A204.1 (cell line): ENCODE data around the gene CAPN3.

ENCODE experiments used
- FAIRE-seq: peaks from 2 replicates; lab custom pipeline; 2012; peaks lifted over from hg19 to GRCh38; lab: Jason Lieb, UNC

Gene CAPN3

GRCh38 chr15:42358141-42358540, 1.2 kb upstream of the CAPN3 start:
- FAIRE-seq, result no peak

DNA sequence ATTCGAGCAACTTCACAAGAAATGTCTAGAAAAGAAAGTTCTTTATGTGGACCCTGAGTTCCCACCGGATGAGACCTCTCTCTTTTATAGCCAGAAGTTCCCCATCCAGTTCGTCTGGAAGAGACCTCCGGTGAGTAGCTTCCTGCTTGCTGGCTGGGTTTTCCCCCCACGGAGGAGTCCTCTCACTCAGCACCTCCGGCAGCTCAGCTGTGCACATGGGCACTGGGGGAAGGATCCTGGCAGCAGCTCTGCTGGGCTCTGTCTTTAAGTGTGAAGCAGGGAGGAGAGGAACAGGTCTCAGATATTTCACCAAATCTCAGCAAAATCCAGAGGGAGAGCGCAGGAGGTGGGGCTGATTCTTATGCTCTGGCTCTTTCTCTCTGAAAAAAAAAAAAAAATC, 684 bp downstream of the CAPN3 start:
- no peak for FAIRE-seq

GRCh38 chr15:42360535-42361112, 1.3 kb downstream of the CAPN3 start:
- FAIRE-seq, result no peak

- FAIRE-seq, result no peak
These were observed 4.2 kb downstream of the CAPN3 start for GRCh38 chr15:42363487-42363886.

GRCh38 chr15:42363942-42364341, 4.6 kb downstream of the CAPN3 start:
- no peak for FAIRE-seq

DNA sequence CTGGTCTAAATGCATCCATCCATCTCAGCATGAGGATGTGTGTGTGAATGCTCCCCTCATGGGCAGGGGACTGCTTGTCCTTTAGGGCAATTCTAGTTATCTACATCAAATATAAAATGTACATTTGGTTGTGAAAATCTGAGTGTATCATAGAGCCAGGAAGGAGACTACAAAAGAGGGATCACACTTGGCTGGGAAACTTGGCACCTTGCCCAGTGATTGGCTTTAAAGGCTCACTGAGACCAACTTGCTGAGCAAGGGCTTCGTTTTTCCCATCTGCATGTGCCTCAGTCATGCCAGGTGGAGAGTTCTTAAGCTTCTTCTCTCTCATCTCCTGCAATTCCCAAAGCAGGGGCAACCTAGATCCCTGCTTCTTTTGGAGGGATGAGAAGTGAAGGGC, 5.2 kb downstream of the CAPN3 start:
- no peak for FAIRE-seq

- FAIRE-seq, result no peak
These were observed 6.7 kb downstream of the CAPN3 start for GRCh38 chr15:42365921-42366550.

DNA sequence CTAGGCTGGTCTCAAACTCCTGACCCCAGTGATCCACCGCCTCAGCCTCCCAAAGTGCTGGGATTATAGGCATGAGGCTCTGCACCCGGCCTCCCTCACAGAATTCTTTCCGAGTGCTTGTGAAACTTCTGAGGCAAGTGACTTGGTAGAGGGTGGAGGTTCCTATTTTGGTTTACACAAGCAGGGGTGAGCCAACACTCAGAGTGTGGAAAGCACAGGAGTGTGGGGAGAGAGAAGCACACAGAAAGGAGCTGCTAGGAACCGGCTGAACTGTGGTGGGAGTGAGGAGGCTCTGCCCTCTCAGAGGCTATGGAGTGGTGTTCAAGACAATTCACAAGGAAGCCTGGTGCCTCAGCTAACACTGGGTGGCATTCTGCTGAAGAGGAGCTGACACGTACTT, 7.7 kb downstream of the CAPN3 start:
- no peak for FAIRE-seq

DNA sequence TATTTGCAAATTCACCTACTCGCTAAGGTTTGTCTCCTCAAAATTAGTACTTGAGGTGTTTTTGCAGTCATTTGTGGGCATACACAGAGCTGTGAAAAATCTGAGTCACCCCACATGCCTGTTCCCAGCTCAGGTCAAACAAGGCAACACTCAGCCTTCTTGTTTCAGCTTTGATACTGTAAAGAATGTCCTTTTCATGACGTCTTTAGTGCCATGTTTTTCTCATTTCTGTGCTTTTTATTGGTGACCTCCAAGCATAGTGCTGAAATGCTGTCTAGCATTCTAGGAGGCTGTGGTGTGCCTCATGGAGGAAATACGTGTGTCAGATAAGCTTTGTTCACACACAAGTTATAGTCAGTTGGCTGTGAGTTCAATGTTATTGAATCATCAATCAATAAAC, 8.8 kb downstream of the CAPN3 start:
- FAIRE-seq, result no peak

- no peak for FAIRE-seq
These were observed 11.8 kb downstream of the CAPN3 start for GRCh38 chr15:42371096-42371495.

DNA sequence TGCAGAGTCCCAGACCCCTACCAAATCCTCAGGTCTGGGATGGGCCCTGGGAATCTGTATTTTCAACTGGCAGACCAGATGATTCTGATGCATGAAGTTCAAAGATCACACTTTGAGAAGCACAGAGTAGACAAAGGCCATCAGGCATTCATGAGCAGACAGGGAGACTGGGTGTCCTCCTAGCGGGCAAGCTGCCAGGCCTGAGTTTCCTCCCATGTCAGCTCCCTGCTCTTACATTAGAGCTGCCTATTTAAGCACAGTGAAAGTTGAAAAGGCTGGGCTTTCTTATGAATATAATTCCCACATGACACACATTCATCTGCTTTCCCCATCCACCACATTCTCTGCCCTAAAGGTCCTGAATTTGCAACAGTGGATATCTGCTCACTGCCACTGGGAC, 14.0 kb downstream of the CAPN3 start:
- no peak for FAIRE-seq

DNA sequence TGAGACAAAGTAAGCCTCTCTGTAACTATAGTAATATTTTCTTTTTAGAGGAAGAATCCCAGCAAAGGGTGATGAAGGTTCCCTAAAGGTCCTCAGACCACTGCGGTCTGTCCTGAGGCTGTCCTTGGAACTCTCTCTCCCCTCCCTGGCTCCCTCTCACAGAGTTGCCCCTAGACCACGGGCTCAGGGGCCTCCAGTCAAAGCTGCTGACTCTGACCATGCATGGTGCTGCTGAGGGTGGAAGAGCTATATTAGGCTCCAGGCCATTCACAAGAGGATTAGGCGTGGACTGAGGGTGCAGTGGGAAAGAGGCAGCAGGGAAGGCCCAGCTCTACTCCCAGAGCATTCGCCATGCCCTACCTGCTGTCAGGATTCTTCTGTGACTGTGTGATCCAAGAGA, 14.6 kb downstream of the CAPN3 start:
- FAIRE-seq, result no peak

DNA sequence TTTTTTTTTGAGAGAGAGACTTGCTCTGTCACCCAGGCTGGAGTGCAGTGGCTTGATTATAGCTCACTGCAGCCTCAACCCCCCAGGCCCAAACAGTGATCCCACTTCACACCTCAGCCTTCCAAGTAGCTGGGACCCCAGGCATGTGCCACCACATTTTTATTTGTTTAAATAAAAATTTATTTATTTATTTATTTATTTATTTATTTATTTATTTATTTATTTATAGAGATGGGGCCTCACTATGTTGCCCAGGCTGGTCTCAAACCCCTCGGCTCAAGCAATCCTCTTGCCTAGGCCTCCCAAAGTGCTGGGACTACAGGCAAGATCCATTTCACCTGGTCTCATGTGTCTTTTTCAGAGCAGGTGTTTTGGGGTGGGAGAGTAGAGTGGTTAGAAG, 15.5 kb downstream of the CAPN3 start:
- FAIRE-seq, result no peak

GRCh38 chr15:42375252-42375651, 16.0 kb downstream of the CAPN3 start:
- FAIRE-seq, result no peak

GRCh38 chr15:42375941-42376340, 16.6 kb downstream of the CAPN3 start:
- FAIRE-seq, result no peak

GRCh38 chr15:42378011-42378410, 18.7 kb downstream of the CAPN3 start:
- no peak for FAIRE-seq

- no peak for FAIRE-seq
These were observed 25.3 kb downstream of the CAPN3 start for GRCh38 chr15:42384597-42384996.

DNA sequence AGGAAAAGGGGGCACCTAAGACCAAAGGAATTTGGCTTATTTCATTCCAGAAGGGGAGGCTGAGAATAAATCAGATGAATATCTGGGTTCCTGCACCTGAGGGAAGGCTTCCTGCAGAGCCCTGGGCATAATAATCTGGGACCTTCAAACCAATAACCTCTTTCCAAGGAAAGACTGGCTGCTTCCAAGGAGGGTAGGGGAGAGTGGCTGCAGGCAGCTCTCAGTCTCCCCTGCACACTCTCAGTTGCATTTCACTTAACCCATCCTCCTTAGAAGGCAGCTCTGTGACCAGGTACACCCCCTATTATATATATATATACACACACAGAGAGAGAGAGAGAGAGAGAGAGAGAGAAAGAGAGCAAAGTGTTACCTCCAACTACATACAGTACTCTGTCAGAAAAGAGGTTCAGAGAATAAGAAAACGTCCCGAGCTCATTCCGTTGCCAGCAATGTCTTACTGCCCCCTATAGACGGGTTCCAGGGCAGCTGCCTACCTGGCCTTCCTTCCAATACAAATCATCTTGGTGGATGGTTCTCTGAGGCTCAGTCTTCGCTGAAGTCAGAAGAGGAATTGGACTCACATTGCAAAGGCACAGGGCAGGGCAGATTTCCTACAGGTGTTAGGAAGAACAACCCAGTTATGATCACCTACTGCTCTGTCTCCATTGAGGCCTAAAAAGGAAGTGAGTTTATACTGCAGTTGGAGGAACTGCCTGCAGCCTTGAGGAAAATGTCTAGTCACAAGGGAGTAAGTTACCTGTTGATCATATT, 26.1 kb downstream of the CAPN3 start:
- peak; percentile 21 for FAIRE-seq

DNA sequence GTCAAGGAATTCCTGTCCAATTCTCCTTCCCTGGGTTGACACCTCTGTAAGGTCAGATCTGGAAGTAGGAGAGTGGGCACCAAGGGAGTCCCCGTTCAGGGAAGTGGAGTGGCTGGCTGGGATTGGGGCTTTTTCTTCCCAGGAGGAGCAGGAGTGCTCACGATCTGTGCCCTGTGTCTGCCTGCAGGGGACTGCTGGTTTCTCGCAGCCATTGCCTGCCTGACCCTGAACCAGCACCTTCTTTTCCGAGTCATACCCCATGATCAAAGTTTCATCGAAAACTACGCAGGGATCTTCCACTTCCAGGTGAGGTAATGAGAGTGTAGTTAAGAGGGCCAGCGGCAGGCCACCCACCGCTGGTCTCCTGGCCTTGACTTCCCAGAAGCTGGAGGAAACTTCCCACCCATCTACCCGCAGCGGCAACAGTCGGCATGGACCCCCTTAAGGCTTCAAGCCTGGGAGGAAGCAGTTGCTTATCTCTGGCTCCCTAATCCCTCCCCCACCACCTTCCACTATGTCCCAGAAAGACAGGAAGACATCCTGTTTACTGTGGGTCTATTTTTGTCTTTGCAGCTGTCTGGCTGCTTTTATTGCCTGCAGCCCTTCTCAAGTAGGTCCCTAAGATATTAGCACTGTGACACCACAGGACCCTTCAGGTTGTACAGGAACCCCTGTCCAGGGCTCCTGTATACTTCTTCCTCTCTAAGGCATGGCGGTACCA, 26.8 kb downstream of the CAPN3 start:
- no peak for FAIRE-seq

GRCh38 chr15:42387603-42388002, 28.3 kb downstream of the CAPN3 start:
- FAIRE-seq, result no peak

GRCh38 chr15:42392309-42393024, 33.2 kb downstream of the CAPN3 start:
- no peak for FAIRE-seq

GRCh38 chr15:42394106-42394505, 34.8 kb downstream of the CAPN3 start:
- no peak for FAIRE-seq
